ENCODE data around the gene PCDHB10.
"Not testable (repeated sequence)": the region's sequence is repeated elsewhere in the genome, so short reads cannot be mapped to it uniquely, and the experiment has no call there.

The PCDHB10 gene

DNA sequence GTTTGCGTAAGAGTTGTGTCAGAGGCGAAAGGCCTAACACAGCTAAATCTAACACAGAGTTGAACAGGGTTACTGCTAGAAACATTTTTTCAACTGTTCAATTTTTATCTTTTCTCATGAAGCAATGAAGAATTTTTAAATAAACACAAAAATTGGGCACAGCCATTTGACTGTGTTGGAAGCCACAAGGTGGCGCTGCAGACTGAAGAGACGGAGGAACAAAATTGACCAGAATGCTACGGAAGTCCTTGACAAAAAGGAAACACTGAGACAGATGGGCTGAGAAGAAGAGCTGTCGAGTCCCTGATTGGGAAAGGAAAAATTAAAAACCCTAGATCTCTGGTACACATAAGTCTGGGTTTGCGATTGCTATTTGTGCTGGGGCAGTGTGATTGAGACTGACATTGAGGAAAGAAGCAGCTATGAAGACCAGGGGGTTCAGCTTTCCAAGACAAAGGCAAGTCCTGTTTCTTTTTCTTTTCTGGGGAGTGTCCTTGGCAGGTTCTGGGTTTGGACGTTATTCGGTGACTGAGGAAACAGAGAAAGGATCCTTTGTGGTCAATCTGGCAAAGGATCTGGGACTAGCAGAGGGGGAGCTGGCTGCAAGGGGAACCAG lies 5.1 kb upstream of the PCDHB10 start, which contains the start of gene PCDHB9:
Gene PCDHB9 (plus strand): TSS at position 265 of the 616 bp plus-strand sequence. CDS start 158 bp downstream, at position 423.
- DNase-seq (ENCODE audit: low read depth), result peak; percentile 11

DNA sequence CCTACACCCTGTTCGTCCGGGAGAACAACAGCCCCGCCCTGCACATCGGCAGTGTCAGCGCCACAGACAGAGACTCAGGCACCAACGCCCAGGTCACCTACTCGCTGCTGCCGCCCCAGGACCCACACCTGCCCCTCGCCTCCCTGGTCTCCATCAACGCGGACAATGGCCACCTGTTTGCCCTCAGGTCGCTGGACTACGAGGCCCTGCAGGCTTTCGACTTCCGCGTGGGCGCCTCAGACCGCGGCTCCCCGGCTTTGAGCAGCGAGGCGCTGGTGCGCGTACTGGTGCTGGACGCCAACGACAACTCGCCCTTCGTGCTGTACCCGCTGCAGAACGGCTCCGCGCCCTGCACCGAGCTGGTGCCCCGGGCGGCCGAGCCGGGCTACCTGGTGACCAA lies 3.5 kb upstream of the PCDHB10 start:
- DNase-seq (ENCODE audit: low read depth), result not testable (repeated sequence)

DNA sequence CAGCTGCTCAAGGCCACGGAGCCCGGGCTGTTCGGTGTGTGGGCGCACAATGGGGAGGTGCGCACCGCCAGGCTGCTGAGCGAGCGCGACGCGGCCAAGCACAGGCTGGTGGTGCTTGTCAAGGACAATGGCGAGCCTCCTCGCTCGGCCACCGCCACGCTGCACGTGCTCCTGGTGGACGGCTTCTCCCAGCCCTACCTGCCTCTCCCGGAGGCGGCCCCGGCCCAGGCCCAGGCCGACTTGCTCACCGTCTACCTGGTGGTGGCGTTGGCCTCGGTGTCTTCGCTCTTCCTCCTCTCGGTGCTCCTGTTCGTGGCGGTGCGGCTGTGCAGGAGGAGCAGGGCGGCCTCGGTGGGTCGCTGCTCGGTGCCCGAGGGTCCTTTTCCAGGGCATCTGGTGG lies 3.0 kb upstream of the PCDHB10 start:
- not testable (repeated sequence) for DNase-seq (ENCODE audit: low read depth)

DNA sequence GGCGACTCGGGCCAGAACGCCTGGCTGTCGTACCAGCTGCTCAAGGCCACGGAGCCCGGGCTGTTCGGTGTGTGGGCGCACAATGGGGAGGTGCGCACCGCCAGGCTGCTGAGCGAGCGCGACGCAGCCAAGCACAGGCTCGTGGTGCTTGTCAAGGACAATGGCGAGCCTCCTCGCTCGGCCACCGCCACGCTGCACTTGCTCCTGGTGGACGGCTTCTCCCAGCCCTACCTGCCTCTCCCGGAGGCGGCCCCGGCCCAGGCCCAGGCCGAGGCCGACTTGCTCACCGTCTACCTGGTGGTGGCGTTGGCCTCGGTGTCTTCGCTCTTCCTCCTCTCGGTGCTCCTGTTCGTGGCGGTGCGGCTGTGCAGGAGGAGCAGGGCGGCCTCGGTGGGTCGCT lies 2.2 kb downstream of the PCDHB10 start:
- not testable (repeated sequence) for DNase-seq (ENCODE audit: low read depth)

DNA sequence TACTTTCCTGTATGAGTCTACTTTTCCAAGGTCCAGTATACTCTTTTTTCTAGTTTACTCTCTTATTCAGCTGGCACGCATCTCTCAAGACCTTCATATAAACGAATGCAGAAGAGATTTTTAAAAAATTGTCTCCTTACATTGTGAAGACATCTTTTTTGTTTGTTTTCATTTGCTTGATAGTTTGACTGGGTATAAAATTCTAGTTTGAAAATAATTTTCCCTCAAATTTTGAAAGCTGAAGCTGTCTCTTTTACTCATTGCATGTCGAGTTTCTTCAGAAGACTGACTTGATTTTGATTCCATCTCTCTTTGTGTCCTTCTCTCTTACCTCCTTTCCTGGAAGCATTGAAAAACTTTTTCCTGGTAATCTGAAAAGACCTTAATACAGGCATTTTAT lies 4.2 kb downstream of the PCDHB10 start:
- no peak for DNase-seq (ENCODE audit: low read depth)

DNA sequence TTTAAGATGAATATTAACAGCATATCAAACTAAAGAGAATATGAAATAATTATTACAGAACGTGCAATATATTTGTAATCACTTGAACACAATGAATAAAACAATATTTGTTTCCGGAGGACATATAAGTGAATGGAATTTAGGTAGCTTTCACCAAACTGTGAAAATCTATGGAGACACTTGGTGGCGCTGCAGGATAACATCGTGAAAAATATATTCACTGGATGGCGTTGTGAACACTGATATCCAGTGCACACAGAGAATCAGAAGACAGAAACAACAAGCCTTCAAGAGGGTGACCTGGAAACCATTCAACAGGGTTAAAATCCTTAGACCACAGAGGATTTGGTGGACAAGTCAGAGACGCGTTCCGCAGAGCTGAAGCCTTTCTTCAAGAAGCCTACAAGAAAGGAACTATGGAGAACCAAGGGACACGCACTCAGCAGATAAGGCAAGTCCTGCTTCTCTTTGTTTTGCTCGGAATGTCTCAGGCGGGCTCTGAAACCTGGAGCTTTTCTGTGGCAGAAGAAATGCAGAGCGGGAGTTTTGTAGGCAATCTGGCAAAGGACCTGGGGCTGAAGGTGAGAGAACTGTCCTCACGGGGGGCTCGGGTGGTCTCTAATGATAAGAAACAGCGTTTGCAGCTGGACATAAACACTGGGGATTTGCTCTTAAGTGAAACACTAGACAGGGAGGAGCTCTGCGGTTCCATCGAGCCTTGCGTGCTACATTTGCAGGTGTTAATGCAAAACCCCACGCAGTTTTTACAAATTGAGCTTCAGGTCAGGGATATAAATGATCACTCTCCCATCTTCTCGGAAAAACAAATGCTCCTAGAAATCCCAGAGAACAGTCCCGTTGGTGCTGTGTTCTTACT lies 7.4 kb downstream of the PCDHB10 start, which contains the start of gene PCDHB11:
Gene PCDHB11 (plus strand): TSS at position 269 of the 877 bp plus-strand sequence. CDS start 148 bp downstream, at position 417.
- no peak for DNase-seq (ENCODE audit: low read depth)

DNA sequence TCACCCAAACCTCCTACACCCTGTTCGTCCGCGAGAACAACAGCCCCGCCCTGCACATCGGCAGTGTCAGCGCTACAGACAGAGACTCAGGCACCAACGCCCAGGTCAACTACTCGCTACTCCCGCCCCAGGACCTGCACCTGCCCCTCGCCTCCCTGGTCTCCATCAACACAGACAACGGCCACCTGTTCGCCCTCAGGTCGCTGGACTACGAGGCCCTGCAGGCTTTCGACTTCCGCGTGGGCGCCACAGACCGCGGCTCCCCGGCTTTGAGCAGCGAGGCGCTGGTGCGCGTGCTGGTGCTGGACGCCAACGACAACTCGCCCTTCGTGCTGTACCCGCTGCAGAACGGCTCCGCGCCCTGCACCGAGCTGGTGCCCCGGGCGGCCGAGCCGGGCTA lies 9.0 kb downstream of the PCDHB10 start:
- DNase-seq (ENCODE audit: low read depth), result not testable (repeated sequence)

DNA sequence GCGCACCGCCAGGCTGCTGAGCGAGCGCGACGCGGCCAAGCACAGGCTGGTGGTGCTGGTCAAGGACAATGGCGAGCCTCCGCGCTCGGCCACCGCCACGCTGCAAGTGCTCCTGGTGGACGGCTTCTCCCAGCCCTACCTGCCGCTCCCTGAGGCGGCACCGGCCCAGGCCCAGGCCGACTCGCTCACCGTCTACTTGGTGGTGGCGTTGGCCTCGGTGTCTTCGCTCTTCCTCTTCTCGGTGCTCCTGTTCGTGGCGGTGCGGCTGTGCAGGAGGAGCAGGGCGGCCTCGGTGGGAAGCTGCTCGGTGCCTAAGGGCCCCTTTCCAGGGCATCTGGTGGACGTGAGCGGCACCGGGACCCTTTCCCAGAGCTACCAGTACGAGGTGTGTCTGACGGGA lies 9.5 kb downstream of the PCDHB10 start:
- not testable (repeated sequence) for DNase-seq (ENCODE audit: low read depth)

DNA sequence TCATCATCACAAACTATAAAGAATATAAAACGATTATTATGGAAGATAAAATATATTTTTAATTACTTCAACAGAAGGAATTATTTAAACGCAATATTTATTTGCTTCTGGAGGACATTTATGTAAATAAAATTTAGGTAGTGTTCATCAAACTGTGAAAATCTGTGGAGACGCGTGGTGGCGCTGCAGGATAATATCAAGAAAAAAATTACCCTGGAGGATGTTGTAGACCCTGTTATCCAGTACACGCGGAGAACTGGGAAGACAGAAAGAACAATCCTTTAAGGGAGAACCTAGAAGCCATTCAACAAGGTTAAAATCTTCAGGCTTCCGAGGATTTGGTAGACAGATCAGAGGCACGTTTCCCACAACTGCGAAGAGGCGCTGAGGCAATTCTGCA lies 16.3 kb downstream of the PCDHB10 start, which contains the start of gene PCDHB12:
Gene PCDHB12 (plus strand): TSS at position 242 of the 400 bp plus-strand sequence. CDS start 189 bp downstream, outside the sequence.
- no peak for DNase-seq (ENCODE audit: low read depth)

DNA sequence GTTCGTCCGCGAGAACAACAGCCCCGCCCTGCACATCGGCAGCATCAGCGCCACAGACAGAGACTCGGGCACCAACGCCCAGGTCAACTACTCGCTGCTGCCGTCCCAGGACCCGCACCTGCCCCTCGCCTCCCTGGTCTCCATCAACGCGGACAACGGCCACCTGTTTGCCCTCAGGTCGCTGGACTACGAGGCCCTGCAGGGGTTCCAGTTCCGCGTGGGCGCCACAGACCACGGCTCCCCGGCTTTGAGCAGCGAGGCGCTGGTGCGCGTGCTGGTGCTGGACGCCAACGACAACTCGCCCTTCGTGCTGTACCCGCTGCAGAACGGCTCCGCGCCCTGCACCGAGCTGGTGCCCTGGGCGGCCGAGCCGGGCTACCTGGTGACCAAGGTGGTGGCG lies 18.1 kb downstream of the PCDHB10 start:
- DNase-seq (ENCODE audit: low read depth), result not testable (repeated sequence)

DNA sequence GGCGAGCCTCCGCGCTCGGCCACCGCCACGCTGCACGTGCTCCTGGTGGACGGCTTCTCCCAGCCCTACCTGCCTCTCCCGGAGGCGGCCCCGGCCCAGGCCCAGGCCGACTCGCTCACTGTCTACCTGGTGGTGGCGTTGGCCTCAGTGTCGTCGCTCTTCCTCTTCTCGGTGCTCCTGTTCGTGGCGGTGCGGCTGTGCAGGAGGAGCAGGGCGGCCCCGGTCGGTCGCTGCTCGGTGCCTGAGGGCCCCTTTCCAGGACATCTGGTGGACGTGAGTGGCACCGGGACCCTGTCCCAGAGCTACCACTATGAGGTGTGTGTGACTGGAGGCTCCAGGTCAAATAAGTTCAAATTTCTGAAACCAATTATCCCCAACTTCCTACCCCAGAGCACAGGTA lies 18.7 kb downstream of the PCDHB10 start:
- DNase-seq (ENCODE audit: low read depth), result not testable (repeated sequence)

DNA sequence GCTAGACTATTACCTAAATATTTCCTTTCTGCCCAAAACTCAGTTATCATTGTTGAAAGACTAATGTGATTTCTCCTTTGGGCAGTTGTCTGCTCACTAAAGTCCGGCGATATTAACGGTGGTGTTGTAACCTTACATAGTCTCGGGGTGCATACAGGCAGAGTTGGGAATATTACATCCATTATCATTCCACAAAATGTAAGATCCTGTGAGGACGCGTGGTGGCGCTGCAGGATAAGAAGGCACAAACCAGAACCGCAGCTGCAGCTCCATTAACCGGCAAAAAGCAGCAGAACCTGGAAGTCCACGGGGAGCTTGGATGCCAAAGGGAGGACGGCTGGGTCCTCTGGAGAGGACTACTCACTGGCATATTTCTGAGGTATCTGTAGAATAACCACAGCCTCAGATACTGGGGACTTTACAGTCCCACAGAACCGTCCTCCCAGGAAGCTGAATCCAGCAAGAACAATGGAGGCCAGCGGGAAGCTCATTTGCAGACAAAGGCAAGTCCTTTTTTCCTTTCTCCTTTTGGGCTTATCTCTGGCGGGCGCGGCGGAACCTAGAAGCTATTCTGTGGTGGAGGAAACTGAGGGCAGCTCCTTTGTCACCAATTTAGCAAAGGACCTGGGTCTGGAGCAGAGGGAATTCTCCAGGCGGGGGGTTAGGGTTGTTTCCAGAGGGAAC lies 21.6 kb downstream of the PCDHB10 start, which contains the start of gene PCDHB13:
Gene PCDHB13 (plus strand): TSS at position 264 of the 684 bp plus-strand sequence. CDS start 205 bp downstream, at position 469.
- peak; percentile 10 for DNase-seq (ENCODE audit: low read depth)

DNA sequence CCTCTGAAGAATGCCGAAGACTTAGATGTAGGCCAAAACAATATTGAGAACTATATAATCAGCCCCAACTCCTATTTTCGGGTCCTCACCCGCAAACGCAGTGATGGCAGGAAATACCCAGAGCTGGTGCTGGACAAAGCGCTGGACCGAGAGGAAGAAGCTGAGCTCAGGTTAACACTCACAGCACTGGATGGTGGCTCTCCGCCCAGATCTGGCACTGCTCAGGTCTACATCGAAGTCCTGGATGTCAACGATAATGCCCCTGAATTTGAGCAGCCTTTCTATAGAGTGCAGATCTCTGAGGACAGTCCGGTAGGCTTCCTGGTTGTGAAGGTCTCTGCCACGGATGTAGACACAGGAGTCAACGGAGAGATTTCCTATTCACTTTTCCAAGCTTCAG lies 22.4 kb downstream of the PCDHB10 start:
- not testable (repeated sequence) for DNase-seq (ENCODE audit: low read depth)

DNA sequence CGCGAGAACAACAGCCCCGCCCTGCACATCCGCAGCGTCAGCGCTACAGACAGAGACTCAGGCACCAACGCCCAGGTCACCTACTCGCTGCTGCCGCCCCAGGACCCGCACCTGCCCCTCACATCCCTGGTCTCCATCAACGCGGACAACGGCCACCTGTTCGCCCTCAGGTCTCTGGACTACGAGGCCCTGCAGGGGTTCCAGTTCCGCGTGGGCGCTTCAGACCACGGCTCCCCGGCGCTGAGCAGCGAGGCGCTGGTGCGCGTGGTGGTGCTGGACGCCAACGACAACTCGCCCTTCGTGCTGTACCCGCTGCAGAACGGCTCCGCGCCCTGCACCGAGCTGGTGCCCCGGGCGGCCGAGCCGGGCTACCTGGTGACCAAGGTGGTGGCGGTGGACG lies 23.4 kb downstream of the PCDHB10 start:
- not testable (repeated sequence) for DNase-seq (ENCODE audit: low read depth)

DNA sequence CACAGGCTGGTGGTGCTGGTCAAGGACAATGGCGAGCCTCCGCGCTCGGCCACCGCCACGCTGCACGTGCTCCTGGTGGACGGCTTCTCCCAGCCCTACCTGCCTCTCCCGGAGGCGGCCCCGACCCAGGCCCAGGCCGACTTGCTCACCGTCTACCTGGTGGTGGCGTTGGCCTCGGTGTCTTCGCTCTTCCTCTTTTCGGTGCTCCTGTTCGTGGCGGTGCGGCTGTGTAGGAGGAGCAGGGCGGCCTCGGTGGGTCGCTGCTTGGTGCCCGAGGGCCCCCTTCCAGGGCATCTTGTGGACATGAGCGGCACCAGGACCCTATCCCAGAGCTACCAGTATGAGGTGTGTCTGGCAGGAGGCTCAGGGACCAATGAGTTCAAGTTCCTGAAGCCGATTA lies 23.9 kb downstream of the PCDHB10 start:
- DNase-seq (ENCODE audit: low read depth), result not testable (repeated sequence)

DNA sequence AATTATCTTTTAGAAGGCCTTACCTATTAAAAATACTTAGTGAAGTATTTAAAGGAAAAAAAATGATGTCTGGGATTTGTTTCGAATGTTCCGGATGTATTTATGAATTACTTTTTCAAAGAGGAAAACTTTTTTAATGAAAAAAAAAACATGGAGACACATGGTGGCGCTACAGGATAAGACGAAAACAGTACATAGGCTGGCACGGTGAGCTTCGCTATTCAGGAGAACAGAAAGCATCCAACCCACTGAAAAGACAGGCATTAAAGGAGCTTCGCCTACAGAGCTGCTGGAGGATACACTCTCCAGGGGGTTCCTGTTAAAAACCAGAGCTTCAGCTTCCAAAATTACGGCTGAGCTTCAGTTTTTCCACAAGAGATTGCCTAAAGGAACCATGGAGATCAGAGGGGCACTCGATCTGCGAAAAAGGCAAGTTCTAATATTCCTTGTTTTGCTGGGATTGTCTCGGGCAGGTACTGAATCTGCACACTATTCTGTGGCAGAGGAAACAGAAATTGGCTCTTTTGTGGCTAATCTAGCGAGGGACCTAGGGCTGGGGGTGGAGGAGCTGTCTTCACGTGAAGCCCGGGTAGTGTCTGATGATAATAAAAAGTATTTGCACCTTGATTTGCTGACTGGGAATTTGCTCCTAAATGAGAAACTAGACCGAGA lies 31.1 kb downstream of the PCDHB10 start, which contains the start of gene PCDHB14:
Gene PCDHB14 (plus strand): TSS at position 232 of the 672 bp plus-strand sequence. CDS start 163 bp downstream, at position 395.
- no peak for DNase-seq (ENCODE audit: low read depth)

DNA sequence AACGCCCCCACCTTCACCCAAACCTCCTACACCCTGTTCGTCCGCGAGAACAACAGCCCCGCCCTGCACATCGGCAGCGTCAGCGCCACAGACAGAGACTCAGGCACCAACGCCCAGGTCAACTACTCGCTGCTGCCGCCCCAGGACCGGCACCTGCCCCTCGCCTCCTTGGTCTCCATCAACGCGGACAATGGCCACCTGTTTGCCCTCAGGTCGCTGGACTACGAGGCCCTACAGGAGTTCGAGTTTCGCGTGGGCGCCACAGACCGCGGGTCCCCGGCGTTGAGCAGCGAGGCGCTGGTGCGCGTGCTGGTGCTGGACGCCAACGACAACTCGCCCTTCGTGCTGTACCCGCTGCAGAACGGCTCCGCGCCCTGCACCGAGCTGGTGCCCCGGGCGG lies 32.7 kb downstream of the PCDHB10 start:
- DNase-seq (ENCODE audit: low read depth), result not testable (repeated sequence)

DNA sequence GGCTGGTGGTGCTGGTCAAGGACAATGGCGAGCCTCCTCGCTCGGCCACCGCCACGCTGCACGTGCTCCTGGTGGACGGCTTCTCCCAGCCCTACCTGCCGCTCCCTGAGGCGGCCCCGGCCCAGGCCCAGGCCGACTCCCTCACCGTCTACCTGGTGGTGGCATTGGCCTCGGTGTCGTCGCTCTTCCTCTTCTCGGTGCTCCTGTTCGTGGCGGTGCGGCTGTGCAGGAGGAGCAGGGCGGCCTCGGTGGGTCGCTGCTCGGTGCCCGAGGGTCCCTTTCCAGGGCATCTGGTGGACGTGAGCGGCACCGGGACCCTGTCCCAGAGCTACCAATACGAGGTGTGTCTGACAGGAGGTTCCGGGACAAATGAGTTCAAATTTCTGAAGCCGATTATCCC lies 33.3 kb downstream of the PCDHB10 start:
- DNase-seq (ENCODE audit: low read depth), result not testable (repeated sequence)

DNA sequence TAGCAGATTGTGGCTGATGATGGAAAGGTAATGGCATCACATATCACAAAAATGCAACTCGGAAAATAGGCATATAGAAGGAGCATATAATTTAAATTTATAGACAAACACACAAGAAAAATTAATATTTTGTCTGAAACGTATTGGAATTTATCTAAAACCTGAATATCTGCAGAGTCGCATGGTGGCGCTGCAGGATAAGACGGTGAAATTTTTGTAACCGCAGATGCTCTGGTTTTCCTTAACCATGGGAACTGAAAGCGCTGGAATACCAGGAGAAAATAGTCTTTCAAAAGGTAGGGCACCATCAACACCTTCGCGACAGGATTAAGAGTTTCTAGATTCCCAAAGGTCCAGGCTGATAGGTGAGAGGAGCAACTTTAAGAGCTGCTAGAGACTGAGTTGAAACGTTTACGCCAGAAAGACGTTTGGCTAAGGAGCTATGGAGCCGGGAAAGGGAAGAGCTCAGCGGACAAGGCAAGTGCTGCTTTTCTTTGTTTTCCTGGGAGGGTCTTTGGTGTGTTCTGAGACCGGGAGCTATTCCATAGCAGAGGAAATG lies 42.0 kb downstream of the PCDHB10 start:
- no peak for DNase-seq (ENCODE audit: low read depth)

DNA sequence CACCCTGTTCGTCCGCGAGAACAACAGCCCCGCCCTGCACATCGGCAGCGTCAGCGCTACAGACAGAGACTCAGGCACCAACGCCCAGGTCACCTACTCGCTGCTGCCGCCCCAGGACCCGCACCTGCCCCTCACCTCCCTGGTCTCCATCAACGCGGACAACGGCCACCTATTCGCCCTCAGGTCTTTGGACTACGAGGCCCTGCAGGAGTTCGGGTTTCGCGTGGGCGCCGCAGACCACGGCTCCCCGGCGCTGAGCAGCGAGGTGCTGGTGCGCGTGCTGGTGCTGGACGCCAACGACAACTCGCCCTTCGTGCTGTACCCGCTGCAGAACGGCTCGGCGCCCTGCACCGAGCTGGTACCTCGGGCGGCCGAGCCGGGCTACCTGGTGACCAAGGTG lies 43.8 kb downstream of the PCDHB10 start:
- DNase-seq (ENCODE audit: low read depth), result not testable (repeated sequence)

All from T follicular helper cell (primary cell).